DMS153 treated with DMSO at 0.1 percent for 48 hours (cell line): ENCODE results near the gene CD300A.

Experiments
- DNase-seq: peaks from one replicate; lab custom pipeline; 2025; ENCODE audit not compliant: unreplicated experiment; lab: John Stamatoyannopoulos, UW

The CD300A gene

DNA sequence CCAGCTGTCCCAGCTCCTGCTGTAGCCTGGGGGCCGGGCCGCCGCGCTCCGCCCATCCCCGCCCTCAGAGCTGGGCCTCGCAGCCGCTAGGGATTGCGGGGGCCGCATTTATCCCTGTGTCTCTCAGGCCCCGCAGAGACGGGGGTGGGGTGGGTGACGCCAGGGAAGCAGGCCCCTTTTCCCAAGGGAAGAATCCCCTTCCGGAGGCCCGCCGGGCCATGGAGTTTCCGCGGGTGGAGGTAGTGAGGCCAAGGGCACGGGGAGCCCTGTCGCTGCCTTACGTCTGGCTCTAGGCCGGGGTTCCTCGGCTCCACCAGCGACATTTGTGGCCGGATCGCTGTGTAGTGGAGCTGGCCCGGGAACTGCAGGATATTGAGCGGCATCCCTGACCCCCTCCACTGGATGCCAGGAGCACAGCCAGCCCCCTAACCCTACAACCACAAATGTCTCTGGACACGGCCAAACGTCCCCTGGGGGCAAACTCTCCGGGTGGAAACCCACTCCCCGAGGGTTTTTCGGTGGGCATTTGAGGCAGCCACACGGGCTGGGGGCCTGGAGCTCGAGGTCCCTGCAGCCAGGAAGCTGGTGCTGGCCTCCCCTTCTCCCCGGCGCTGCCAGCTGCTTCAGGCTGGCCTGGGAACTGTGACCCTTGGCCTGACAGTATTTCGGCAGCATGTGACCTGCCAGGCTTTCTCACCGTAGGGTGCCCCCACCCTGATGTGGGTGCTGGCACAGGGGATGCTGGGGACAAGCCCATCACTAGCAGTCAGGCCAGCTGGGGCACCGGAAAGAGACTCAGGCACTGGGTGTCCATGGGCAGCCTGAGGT lies 12.0 kb upstream of the CD300A start:
- DNase-seq = peak; percentile 72

DNA sequence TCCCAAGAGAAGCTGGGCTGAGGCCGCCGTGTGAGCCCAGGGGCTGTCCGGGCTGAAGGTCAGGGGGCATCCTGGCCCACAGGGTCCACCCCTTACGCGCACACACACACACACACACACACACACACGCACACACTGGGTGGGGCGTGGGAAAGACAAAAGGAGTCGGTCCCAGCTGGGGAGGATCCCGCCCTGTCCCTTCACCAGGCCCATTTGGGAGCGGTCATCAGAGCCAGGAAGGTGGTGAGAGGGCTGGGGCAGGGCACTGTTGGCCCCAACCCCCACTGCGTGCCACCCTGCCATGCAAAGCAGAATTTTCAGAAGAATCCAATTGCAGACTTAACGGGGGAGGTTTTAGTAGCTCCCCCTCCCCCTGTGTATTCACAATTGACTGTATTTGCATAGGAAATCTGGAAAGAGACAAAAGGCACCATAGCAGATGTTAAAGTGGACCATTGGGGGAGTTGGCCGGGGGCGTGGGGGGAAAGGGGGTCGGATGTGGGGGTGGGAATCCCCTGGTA lies 11.3 kb upstream of the CD300A start:
- DNase-seq = no peak

DNA sequence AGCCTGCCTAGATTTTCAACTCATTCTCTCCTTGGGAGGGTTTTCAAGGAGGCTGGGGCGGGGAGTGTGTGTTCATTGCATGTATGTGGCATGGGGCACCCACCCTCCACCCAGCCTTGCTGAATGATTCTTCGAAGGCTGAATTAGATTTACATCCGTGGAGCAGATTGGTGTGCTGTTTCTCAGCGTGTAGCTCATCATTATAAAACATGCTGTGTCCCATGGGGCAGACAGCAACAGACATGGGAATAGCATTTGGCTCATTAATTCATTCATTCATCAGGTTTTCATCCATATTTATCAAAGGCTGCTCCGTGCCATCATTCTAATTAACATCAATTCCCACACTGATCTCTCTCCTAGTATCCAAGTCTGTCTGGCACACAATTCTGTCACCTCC lies 10.6 kb upstream of the CD300A start:
- no peak for DNase-seq

DNA sequence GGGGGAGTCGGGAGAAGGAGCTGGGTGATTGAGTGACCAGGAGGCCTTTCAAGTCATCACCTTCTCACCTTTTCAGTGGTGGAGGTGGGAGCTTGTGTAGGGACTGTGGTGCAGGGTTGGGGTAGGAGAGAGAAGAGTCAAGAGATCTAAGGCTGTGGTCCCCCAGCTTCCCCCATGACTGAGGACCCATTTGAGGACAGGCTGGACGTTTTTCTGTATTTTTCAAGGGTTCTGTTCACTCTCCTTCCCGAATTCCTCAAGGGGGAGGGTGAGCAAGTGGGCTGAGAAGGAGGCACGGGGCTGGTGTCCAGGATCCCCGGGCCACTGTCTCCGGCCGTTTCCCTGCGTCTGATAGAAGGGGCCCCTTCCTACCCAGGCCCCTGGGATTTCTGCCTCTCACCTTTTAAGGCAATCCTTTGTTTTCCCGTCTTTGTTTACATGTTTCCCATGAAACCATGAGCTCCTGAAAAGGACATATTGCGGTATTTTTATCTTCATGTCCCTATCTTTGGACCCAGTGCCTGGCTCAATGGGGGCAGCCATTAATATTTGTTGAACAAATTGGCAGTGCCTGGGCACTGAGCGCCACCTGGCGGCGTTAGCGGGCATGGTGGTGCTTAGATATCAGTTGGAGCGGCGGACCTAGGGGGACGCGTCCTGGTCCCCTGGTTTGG lies 9.2 kb upstream of the CD300A start:
- DNase-seq = peak; percentile 27

DNA sequence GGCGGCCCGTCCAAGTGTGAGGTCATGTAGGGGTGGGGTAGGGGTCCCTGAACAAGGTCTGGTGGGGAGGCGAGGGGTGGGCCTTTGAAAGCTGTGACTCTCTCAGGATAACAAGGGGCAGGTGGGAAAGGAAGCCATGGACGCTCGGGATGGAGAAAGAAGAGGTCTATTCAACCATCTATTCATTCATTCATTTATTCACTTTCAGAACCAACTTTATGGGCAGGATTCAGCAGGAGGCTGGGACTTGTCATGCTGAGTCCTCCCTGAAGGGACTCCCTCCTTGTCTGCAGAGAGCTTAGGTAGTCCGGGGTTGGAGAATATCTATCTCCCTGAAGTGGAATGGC lies 8.6 kb upstream of the CD300A start:
- DNase-seq = no peak

DNA sequence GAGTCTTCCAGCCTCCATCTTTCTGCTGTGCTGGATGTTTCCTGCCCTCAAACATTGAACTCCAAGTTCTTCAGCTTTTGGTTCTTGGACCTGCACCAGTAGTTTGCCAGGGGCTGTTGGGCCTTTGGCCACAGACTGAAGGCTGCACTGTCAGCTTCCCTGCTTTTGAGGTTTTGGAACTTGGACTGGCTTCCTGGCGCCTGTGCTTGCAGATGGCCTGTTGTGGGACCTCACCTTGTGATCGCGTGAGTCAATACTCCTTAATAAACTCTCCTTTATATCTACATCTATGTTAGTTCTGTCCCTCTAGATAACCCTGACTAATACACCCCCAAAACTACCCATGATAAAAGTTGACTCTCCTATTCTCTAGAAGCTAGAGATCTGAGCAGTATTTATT lies 7.6 kb upstream of the CD300A start:
- DNase-seq = no peak

DNA sequence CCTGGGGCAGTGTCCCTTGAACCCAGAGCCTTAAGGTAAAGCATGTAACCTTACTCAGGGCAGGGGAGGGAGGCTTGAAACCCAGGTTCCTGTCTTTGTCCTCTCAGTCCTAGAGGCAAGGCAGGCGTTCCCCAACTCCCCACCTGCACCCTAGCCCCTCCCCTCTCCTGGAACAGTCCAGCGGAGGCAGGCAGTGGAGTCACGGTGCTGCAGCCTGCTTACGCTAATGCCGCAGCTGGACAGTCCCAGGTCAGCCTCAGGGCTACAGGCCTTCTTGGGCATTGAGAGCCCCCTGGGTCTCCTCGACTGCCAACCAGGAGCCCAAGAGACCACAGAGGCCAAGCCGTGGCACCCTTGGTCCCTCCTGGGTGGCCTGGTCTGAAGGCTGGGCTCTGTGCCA lies 6.8 kb upstream of the CD300A start:
- DNase-seq = no peak

DNA sequence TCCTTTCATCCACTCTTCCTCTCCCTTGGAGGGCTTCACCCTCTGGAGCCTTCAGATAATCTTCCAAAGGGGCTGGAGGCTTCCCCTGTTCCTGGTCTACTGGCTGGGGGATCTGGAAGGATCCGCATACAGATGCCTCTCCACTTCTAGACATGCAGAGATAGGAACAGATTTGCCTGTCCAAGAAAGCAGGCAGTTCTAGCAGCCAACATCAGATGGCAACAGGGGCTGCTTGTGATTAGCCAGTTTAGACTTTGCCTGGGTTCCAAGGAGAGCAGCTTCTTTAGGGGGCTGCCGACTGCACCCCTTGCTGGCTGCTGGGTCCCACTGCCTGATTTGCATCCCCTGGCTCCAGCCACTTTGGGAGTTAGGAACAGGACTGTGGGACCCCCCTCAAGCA lies 6.2 kb upstream of the CD300A start:
- no peak for DNase-seq

DNA sequence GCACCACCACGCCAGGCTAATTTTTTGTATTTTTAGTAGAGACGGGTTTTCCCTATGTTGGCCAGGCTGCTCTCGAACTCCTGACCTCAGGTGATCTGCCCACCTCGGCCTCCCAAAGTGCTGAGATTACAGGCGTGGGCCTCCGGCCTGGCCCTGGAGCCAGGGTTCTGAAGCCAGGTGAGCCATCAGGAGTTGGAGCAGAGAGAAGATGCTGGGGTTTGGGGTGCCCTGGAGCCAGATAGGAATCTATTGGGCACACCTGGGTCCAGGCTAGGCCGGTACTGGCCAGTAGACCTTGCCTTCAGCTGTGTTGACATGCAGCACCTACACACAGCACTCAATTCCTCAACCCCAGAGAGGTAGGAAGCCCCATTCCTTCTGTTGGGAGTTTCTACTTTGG lies 5.4 kb upstream of the CD300A start:
- no peak for DNase-seq

DNA sequence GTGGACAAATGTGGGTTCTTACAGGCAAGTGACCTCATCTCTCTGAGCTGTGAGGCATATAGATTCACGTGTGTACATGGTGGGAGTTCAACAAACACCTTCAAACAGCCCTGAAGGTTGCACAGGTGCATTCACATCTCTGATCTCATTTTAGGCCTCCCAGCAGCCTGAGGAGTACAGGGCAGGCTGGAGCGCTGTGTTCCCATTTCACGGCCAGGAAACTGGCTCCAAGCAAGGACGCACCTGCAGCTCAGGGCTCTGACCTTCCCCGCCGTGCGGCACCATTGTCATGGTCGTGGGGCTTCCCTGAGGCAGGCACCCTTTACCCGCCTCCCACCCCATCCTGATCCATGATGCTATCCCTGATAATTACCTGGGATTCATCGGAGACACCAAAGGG lies 4.8 kb upstream of the CD300A start:
- DNase-seq = no peak

DNA sequence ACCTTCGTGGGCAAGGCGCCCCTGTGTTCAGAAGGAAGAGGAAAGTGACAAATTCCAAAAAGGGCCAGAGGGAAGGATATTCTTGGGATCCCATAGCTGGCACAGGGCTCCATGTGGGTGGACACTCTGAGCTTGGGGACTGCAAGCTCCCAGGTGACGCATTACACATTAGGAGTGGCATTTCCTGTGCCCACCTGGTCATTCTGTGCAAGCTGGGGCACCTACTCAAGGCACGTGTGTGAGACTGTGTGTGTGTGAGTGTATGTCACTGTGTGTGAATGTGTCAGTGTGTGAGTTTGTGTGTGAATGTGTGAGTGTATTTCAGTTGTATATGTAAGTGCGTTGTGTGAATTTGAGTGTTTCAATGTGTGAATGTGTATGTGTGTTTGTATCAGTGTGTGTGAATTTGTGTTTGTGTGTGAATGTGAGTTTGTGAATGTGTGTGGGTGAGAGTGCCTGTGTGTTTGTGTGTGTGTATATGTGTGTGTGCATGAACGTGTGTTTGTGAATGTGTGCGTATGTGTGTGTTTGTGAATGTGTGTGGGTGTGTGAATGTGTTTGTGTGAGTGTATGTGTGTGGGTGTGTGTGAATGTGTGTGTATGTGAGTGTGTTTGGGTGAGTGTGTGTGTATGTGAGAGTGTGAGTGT lies 1.6 kb upstream of the CD300A start:
- DNase-seq = no peak

DNA sequence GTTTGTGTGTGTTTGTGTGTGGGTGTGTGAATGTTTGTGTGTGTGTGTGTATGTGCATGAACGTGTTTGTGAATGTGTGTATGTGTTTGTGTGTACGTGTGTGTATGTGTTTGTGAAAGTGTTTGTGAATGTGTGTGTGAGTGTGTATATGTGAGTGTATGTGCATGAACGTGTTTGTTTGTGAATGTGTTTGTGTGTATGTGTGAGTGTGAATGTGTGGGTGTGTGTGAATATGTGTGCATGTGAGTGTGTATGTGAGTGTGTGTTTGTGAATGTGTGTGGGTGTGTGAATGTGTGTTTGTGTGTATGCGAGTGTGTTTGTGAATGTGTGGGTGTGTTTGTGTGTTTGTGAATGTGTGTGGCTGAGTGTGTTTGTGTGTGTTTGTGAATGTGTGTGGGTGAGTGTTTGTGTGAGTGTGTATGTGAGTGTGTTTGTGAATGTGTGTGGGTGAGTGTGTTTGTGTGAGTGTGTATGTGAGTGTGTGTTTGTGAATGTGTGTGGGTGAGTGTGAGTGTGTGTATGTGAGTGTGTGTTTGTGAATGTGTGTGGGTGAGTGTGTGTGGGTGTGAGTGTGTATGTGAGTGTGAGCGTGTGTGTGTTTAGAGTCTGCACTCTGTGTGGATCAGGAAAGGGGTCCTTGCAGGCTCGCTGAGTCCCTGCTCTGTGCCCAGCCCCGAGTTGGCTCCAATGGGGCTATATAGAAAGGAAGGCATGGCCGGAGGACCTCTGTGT lies 890 bp upstream of the CD300A start:
- DNase-seq = no peak

DNA sequence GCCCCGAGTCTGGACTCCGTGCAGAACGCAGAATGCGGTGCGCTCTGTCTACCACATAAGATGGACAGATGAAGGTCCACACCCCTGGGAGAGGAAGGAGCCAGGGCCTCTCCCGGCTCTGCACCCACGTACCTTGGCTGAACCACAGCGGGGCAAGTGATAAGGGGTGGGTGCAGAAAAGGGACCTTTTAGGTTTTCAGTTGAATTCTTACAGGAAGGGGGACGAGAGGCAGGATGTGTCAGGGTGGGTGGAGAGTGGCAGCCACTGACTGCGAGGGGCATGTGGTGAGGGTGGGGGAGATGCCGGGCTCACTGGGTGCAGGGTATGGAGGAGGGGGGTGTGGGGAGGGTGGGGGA lies 372 bp downstream of the CD300A start:
- no peak for DNase-seq

DNA sequence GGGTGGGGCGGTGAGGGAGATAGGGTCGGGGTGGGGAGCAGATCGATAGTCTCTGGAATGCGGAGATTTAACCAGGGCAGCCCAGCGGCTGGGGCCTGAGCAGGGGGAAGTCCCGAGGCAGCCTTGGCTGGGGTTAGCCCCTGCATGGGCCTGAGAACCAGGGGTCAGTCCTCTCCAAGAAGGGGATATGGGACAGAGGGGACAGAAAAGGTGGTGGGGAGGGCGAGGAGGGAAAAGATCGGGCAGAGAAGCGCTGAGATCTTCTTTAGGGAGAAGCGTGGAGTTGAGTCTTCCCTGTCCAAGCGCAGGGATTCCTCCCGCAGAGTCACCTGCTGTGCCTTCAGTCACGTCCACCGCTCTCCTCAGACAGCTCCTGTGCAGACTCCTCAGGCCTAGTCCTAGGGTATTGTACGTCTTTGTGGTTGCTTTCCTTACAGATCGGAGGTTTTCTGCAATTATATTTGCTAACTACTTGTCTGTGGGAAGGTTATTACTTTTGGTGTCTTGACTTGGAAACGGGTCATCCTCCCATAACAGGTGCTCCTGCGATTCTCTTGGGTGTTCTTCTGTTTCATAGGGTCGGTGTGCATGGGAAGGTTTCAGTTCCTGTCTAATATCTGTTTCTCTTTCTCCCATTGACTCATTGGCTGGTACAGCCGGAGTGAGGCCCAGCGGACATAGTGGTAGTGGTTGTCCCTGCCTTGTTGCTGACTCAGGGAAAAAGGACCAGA lies 952 bp downstream of the CD300A start:
- no peak for DNase-seq

DNA sequence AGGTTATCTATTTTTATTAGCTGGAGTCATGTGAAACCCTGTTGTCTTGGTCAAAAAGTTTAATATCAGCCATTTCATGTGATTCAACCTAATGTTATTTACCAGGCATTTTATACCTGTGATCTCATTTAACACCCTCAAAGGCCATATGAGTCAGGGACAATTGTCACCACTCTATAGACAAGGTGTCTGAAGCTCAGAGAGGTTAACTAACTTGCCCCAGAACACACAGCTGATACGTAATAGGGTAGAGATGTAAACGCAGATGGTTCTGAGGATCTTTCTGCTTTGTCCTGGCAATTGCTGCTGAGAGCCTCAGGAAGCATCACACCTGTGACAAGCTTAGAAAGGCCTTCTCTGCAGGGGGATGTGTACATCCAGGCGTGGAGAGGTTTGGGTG lies 4.9 kb downstream of the CD300A start:
- DNase-seq = no peak

DNA sequence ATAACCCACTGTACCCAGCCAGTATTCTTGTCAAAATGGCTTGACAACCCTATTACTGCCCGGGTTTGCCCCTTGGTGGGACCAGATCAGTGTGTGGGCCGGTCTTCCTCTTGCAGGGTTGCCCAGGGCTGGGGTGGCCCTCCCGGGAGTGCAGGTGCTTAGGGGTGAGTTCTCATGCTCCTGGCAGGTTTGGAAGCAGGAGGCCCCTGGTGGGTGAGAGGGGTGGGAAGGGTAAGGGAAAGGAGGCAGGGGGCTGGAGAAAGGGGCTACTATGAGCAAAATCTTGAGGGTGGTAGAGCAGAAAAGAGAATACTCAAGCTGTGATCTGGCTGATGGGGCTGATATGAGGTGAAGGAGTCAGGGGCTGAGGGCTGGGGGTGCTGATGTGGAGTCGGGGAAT lies 6.5 kb downstream of the CD300A start:
- no peak for DNase-seq

DNA sequence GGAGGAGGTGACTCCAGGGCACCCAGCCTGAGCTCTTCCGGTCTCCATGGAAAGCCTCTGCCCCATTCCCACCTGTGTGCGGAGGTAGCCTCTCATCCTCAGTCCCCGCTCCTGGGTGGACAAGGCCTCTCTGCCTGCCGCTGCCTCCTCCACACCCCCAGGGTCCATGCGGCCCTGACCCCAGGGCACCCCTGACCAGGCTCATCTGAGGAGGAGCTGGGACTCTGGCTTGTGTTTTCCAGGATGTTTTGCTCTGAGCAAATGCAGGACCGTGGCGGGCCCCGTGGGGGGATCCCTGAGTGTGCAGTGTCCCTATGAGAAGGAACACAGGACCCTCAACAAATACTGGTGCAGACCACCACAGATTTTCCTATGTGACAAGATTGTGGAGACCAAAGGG lies 6.9 kb downstream of the CD300A start:
- no peak for DNase-seq

DNA sequence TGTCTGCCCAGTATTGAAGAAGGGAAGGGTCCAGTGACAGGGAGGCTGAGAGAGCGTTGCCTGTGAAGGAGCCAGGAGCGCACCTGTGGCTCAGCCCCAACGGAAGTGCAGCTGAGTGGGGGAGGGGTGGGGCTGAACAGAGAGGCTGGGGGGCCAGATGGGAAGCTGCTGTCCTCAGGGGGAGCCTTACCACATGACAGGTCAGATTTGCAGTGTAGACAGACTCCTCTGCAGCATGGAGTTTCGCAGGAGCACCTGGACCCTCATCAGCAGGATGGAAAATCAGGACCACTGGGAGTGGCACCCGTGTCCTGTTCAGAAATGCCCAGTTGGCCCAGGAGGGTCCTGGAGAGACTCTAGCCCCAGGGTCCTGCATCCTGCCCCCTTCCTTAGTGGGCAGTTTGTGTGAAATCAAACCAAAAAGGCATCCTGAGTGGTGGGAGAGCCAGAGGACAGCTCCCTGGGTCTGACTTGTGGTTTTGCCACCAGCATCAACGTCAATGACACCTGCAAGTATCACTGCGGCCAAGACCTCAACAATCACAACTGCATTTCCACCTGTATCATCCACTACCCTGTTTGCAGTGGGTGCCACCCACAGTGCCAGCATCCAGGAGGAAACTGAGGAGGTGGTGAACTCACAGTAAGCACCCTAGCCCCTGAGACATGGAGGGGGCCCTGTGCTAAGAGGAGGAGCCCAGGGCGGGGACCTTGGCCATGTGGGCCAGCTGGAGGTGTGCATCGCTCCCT lies 7.8 kb downstream of the CD300A start:
- no peak for DNase-seq

DNA sequence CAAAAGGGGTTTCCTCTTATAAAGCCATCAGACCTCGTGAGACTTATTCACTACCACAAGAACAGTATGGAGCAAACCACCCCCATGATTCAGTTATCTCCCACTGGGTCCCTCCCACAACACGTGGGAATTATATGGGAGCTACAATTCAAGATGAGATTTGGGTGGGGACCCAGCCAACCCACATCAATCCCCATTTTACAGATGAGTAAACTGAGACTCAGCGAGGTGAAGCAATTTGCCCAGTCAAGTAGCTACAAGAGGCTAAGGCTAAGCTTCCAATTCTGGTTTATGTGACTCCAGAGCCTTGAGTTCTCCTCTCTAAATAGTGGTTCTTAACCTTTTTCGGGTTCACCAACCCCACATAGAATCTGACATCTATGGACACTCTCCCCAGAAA lies 8.8 kb downstream of the CD300A start:
- no peak for DNase-seq

DNA sequence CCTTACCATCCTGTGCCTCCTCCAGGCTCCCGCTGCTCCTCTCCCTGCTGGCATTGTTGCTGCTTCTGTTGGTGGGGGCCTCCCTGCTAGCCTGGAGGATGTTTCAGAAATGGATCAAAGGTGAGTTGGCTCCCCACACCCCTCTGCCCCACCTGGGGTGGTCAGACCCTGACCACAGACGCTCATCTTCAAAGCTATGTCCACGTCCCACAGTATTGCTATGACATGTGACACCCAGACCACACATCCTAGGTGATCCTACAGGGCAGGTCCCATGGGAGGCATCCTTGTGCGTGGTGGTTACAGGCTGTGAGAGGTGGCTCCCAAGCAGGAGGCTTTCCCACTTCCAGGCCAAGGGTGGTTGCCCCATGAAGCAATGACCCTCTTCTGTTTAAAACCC lies 11.0 kb downstream of the CD300A start:
- DNase-seq = no peak
